ENCODE measurements around the gene FOXP4. TPM values are rescaled to one million over a fixed set of nuclear protein-coding genes. Genes with fewer than 3 reads are reported as not detected.

Gene FOXP4
- total RNA-seq, 1 donor from 2014 or later: 29.9 TPM

GRCh38 chr6:41567684-41568083 lies 21.5 kb downstream of the FOXP4 start:
- peaks cover 35% of the 10 kb centered on the region for H3K36me3 ChIP-seq

DNA sequence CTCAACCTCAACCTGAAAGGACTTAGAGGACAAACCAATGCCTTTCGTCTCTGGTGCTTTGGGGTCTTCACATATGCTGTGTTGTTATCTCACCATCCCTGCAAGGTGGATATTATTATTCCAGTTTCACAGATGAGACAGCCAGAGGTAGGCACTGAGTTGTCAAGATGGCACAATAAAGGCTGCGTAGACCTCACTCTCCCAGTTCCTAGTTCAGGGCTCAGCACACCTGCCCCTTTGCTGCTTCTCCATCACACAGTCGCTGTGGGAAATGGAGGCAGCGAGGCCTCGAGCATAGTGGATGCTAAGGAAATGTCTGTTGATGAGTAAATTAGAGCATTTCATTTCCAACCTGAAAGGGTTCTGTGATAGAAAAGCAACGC lies 22.0 kb downstream of the FOXP4 start:
- Histone ChIP-seq H3K4me1 (peaks cover 15% of the 10 kb centered on the region), H3K27ac (peak overlapping the region; percentile 68), H3K27me3 (no peaks in the 10 kb centered on the region), H3K36me3 (peaks cover 35% of the 10 kb centered on the region), H3K4me3 (no peak overlapping the region), H3K9me3 (no peaks in the 10 kb centered on the region)
- intact Hi-C loops (cut with DNase I): no loop called here
- ATAC-seq (no peak), DNase-seq (no peak)
- TF ChIP-seq, protein P1, sequence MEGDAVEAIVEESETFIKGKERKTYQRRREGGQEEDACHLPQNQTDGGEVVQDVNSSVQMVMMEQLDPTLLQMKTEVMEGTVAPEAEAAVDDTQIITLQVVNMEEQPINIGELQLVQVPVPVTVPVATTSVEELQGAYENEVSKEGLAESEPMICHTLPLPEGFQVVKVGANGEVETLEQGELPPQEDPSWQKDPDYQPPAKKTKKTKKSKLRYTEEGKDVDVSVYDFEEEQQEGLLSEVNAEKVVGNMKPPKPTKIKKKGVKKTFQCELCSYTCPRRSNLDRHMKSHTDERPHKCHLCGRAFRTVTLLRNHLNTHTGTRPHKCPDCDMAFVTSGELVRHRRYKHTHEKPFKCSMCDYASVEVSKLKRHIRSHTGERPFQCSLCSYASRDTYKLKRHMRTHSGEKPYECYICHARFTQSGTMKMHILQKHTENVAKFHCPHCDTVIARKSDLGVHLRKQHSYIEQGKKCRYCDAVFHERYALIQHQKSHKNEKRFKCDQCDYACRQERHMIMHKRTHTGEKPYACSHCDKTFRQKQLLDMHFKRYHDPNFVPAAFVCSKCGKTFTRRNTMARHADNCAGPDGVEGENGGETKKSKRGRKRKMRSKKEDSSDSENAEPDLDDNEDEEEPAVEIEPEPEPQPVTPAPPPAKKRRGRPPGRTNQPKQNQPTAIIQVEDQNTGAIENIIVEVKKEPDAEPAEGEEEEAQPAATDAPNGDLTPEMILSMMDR (IDR thresholded peaks at IDR 0.05): no peak

More at GRCh38 chr6:41567684-41568083, 21.5 kb downstream of the FOXP4 start:
- Histone ChIP-seq H3K4me1 (peaks cover 15% of the 10 kb centered on the region), H3K9me3 (no peaks in the 10 kb centered on the region), H3K27ac (peak overlapping the region; percentile 68), H3K27me3 (no peaks in the 10 kb centered on the region), H3K4me3 (no peak overlapping the region)
- TF ChIP-seq, protein P1 (IDR thresholded peaks at IDR 0.05): no peak
- ATAC-seq (no peak), DNase-seq (no peak)
- intact Hi-C loops (cut with DNase I): no loop called here

DNA sequence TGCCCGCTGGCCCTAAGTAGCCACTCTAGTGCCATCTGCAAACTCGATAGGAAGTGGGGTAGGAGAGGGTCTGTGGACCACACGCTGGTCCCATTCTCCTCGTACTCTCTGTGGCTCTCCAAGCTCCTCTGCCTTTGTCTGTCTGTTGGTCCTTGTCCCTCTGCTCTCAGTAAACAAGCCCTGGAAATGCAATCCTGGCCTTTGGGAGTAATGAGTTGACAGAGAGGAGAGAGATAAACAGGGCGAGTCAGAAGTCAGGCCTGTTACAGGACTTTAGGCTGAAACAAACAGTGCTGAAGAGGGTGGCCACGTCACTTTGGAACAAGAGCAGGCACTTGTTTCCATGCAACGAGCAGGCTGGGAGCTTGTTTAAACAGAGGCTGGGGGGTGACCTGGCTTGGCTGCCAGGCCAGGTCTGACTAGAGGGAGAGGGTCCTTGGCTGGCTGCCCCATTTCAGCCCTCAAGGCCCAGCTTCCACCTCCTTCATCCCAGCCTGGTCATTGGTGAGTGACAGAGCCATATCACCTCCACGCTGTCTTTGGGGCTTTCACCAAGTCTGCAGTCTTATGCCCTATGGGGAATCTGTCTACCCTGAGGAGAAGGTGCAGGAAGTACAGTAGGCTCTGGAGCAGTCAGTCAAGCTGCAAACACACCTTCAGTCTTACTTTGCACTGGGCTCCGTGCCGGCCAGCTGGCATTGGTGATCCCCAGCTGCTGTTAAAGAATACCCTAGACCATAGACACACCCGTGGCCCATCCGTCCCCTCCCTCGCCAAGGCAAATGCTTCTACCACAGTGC lies 22.6 kb downstream of the FOXP4 start:
- peak overlapping the region; percentile 68 for H3K27ac ChIP-seq
- H3K4me1 ChIP-seq: peaks cover 15% of the 10 kb centered on the region
- no peaks in the 10 kb centered on the region for H3K9me3 ChIP-seq
- ATAC-seq (peak; percentile 87), DNase-seq (peak; percentile 82)
- intact Hi-C loops (cut with DNase I): no loop called here
- TF ChIP-seq, protein P1 (IDR thresholded peaks at IDR 0.05): no peak
- no peak overlapping the region for H3K4me3 ChIP-seq
- H3K27me3 ChIP-seq: no peaks in the 10 kb centered on the region
- peaks cover 35% of the 10 kb centered on the region for H3K36me3 ChIP-seq

- Histone ChIP-seq H3K36me3 (peaks cover 35% of the 10 kb centered on the region), H3K27me3 (no peaks in the 10 kb centered on the region), H3K9me3 (no peaks in the 10 kb centered on the region), H3K4me3 (no peak overlapping the region), H3K27ac (no peak overlapping the region), H3K4me1 (peaks cover 15% of the 10 kb centered on the region)
- ATAC-seq (no peak), DNase-seq (no peak)
- TF ChIP-seq, protein P1 (IDR thresholded peaks at IDR 0.05): no peak
- intact Hi-C loops (cut with DNase I): no loop called here
Observed at GRCh38 chr6:41570259-41570615, 24.1 kb downstream of the FOXP4 start.

- no peak for ATAC-seq
- no peaks in the 10 kb centered on the region for H3K9me3 ChIP-seq
- H3K4me1 ChIP-seq: peaks cover 15% of the 10 kb centered on the region
- H3K27me3 ChIP-seq: no peaks in the 10 kb centered on the region
- H3K4me3 ChIP-seq: no peak overlapping the region
- intact Hi-C loops (cut with DNase I): no loop called here
- no peak overlapping the region for H3K27ac ChIP-seq
- DNase-seq: no peak
- peaks cover 25% of the 10 kb centered on the region for H3K36me3 ChIP-seq
- TF ChIP-seq, protein P1 (IDR thresholded peaks at IDR 0.05): no peak
Observed at GRCh38 chr6:41571021-41571780, 25.0 kb downstream of the FOXP4 start.
